GM04504 (cell line): ENCODE measurements around the gene NXPE4.
"Not testable (repeated sequence)": the region's sequence is repeated elsewhere in the genome, so short reads cannot be mapped to it uniquely, and the experiment has no call there.

Experiments
- DNase-seq: peaks from one replicate; pipeline ENCODE4 v3.0.0-alpha.2; 2012; ENCODE audit warnings: low read depth

NXPE4 gene

DNA sequence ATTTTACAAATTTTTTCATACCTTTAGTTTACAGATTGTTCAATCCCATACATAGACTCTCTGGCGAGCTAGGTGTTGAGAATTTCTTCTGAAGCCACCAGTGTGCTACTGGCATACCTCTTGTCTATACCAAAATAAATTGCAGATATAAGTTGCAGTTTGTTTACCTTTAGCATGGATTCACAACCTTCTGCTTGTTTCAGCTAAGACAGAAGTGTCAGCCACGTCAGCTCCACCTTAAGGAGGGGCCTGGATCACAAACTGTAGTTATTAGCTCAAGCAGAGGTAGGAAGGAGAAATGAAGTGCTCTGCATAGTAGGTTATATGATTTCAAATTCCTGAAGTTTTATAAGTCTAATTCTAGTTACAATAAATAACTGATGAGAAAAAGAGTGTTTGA, at the start of gene NXPE4:
NXPE4 (minus strand) TSS at position 216 of the 400 bp plus-strand sequence. CDS start 1,027 bp downstream, outside the sequence.
- DNase-seq: no peak

DNA sequence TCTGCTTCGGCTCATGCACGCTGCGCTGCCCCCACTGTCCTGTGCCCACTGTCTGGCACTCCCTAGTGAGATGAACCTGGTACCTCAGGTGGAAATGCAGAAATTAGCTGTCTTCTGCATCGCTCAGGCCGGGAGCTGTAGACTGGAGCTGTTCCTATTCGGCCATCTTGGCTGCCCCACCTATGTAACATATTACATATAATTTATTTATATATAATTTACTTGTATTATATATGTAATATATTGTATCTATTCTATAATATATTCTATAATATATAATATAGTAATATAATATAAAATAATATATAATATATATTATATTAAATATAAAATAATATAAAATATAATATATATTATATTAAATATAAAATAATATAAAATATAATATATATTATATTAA, 43.9 kb upstream of the NXPE4 start:
- DNase-seq: not testable (repeated sequence)

DNA sequence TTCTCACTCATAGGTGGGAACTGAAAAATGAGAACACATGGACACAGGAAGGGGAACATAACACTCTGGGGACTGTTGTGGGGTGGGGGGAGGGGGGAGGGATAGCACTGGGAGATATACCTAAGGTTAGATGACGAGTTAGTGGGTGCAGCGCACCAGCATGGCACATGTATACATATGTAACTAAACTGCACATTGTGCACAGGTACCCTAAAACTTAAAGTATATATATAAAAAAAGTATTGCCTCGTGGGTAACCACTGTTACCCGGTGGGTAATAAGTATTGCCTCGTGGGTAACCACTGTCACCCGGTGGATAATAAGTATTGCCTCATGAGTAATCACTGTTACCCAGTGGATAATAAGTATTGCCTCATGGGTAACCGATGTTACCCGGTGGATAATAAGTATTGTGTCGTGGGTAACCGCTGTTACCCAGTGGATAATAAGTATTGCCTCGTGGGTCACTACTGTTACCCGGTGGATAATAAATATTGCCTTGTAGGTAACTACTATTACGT, 35.9 kb upstream of the NXPE4 start:
- not testable (repeated sequence) for DNase-seq

DNA sequence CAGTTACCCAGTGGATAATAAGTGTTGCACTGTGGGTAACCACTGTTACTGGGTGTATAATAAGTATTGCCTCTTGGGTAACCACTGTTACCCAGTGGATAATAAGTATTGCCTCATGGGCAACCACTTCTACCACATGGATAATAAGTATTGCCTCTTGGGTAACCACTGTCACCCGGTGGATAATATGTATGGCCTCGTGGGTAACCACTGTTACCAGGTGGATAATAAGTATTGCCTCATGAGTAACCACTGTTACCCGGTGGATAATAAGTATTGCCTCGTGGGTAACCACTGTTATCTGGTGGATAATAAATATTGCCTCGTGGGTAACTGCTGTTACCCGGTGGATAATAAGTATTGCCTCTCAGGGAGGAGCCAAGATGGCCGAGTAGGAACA, 29.7 kb upstream of the NXPE4 start:
- no peak for DNase-seq

DNA sequence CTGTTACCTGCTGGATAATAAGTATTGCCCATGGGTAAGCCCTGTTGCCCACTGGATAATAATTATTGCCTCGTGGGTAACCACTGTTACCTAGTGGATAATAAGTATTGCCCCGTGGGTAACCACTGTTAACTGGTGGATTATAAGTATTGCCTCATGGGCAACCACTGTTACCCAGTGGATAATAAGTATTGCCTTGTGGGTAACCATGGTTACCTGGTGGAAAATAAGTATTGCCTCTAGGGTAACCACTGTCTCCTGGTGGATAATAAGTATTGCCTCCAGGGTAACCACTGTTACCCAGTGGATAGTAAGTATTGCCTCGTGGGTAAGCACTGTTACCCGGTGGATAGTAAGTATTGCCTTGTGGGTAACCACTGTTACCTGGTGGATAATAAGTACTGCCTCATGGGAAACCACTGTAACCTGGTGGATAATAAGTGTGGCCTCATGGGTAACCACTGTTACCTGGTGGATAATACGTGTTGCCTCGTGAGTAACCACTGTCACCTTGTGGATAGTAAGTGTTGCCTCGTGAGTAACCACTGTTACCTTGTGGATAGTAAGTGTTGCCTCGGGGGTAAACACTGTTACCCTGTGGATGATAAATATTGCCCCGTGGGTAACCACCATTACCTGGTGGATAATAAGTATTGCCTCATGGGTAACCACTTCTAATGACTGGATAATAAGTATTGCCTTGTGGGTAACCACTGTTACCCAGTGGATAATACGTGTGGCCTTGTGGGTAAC, 29.0 kb upstream of the NXPE4 start:
- no peak for DNase-seq

DNA sequence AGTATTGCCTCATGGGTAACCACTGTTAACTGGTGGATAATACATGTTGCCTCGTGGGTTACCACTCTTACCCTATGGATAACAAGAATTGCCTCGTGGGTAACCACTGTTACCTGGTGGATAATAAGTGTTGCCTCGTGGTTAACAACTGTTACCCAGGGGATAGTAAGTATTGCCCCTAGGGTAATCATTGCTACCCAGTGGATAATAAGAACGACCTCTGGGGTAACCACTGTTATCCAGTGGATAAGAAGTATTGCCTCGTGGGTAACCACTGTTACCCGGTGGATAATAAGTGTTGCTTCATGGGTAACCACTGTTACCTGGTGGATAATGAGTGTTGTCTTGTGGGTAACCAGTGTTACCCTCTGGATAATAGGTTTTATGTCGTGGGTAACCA, 28.1 kb upstream of the NXPE4 start:
- no peak for DNase-seq

DNA sequence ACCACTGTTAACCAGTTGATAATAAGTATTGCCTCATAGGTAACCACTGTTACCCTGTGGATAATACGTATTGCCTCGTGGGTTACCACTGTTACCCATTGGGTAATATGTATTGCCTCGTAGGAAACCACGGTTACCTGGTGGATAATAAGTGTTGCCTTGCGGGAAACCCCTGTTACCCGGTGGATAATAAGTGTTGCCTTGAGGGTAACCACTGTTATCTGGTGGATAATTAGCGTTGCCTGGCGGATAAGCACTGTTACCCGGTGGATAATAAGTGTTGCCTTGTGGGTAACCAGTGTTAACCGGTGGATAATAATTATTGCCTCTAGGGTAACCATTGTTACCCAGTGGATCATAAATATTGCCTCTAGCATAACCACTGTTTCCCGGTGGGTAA, 27.3 kb upstream of the NXPE4 start:
- DNase-seq: no peak

DNA sequence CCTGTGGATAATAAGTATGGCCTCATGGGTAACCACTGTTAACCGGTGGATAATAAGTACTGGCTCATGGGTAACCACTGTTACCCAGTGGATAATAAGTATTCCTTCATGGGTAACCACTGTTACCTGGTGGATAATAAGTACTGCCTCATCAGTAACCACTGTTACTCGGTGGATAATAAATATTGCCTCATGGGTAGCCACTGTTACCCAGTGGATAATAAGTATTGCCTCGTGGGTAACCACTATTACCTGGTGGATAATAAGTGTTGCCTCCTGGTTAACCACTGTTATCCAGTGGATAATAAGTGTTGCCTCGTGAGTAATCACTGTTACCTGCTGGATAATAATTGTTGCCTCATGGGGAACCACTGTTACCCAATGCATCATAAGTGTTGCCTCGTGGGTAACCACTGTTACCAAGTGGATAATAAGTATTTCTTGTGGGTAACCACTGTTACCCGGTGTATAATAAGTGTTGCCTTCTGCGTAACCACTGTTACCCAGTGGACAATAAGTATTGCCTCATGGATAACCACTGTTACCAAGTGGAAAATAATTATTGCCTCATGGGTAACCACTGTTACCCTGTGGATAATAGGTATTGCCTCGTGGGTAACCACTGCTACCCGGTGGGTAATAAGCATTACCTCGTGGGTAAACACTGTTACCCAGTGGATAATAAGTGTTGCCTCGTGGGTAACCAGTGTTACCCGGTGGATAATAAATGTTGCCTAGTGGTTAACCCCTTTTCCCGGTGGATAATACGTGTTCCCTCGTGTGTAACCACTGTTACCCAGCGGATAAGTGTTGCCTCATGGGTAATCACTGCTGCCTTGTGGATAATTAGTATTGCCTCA, 26.6 kb upstream of the NXPE4 start:
- DNase-seq: no peak

DNA sequence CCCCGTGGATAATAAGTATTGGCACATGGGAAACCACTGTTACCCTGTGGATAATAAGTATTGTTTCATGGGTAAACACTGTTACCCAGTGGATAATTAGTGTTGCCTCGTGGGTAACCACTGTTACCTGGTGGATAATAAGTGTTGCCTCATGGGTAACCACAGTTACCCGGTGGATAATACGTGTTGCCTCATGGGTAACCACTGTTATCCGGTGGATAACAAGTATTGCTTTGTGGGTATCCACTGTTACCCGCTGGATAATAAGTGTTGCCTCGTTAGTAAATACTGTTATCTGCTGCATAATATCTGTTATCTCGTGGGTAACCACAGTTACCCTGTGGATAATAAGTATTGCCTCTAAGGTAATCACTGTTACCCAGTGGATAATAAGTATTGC, 25.5 kb upstream of the NXPE4 start:
- DNase-seq: no peak

DNA sequence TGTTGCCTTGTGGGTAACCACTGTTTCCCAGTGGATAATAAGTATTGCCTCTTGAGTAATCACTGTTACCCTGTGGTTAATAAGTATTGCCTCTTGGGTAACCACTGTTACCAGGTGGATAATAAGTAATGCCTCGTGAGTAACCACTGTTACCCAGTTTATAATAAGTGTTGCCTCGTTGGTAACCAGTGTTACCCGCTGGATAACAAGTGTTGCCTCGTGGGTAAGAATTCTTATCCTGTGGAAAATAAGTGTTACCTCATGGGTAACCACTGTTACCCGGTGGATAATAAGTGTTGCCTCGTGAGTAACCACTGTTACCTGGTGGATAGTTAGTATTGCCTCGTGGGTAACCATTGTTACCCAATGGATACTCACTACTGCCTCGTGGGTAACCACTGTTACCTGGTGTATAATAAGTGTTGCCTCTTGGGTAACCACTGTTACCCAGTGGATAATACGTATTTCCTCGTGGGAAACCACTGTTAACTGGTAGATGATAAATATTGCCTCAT, 24.1 kb upstream of the NXPE4 start:
- no peak for DNase-seq

DNA sequence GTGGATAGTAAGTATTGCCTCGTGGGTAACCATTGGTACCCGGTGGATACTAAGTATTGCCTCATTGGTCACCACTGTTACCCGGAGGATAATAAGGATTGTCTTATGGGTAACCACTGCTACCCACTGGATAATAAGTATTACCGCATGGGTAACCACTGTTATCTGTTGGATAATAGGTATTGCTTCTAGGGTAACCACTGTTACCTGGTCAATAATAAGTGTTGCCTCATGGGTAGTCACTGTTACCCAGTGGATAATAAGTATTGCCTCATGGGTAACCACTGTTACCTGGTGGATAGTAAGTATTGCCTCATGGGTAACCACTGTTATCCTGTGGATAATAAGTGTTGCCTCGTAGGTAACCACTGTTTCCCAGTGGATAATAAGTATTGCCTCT, 22.6 kb upstream of the NXPE4 start:
- no peak for DNase-seq

DNA sequence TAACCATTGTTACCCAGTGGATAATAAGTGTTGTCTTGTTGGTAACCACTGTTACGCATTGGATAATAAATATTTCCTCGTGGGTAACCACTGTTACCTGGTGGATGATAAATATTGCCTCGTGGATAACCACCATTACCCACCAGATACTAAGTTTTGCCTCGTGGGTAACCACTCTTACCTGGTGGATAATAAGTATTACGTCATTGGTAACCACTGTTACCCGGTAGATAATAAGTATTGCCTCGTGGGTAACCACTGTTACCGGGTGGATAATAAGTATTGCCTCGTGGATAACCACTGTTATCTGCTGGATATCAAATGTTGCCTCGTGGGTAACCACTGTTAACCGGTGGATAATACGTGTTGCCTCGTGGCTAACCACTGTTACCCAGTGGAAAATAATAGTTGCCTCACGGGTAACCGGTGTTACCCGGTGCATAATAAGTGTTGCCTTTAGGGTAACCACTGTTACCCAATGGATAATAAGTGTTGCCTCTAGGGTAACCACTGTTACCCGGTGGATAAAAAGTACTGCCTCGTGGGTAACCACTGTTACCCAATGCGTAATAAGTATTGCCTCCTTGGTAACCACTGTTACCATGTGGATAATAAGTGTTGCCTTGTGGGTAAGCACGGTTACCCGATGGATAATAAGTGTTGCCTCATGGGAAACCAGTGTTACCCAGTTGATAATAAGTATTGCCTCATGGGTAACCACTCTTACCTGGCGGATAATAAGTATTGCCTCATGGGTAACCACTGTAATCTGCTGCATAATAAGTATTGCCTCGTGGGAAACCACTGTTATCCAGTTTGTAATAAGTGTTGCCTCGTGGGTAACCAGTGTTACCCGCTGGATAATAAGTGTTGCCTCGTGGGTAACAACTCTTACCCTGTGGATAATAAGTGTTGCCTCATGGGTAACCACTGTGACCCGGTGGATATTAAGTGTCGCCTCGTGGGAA, 21.9 kb upstream of the NXPE4 start:
- no peak for DNase-seq

DNA sequence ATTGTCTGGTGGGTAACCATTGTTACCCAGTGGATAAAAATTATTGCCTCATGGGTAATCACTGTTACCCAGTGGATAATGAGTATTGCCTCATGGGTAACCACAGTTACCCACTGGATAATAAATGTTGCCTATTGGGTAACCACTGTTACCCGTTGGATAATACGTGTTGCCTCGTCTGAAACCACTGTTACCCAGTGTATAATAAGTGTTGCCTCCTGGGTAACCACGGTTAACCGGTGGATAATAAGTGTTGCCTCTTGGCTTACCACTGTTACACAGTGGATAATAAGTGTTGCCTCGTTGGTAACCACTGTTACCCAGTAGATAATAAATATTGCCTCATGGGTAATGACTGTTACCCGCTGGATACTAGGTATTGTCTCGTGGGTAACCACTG, 20.9 kb upstream of the NXPE4 start:
- no peak for DNase-seq

DNA sequence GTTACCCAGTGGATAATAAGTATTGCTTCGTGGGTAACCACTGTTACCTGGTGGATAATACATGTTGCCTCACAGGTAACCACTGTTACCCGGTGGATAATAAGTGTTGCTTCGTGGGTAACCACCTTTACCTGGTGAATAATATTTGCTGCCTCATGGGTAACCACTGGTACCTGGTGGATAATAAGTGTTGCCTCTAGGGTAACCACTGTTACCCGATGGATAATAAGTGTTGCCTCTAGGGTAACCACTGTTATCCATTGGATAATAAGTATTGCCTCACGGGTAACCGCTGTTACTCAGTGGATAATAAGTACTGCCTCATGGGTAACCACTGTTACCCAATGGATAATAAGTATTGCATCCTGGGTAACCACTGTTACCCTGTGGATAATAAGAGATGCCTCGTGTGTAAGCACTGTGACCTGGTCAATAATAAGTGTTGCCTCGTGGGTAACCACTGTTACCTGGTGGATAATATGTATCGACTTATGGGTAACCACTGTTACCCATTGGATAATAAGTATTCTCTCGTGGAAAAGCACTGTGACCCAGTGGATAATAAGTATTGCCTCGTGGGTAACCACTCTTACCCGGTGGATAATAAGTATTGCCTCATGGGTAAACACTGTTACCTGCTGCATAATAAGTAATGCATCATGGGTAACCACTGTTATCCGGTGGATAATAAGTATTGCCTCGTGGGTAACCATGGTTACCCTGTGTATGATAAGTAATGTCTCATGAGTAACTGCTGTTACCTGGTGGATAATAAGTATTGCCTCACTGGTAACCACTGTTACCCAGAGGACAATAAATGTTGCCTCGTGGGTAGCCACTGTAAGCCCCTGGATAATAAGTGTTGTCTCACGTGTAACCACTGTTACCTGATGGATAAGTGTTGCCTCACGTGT, 20.1 kb upstream of the NXPE4 start:
- DNase-seq: no peak

DNA sequence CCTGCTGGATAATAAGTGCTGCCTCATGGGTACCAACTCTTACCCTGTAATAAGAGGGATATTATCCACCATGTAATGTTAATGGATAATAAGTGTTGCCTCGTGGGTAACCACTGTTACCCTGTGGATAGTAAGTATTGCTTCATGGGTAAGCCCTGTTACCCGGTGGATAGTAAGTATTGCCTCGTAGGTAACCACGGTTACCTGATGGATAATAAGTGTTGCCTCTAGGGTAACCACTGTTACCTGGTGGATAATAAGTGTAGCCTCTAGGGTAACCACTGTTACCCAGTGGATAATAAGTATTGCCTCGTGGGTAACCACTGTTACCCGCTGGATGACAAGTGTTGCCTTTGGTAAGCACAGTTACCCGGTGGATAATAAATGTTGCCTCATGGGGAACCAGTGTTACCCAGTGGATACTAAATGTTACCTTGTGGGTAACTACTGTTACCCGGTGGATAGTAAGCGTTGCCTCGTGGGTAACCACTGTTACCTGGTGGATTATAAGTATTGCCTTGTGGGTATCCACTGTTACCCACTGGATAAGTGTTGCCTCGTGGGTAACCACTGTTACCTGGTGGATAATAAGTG, 18.6 kb upstream of the NXPE4 start:
- no peak for DNase-seq

DNA sequence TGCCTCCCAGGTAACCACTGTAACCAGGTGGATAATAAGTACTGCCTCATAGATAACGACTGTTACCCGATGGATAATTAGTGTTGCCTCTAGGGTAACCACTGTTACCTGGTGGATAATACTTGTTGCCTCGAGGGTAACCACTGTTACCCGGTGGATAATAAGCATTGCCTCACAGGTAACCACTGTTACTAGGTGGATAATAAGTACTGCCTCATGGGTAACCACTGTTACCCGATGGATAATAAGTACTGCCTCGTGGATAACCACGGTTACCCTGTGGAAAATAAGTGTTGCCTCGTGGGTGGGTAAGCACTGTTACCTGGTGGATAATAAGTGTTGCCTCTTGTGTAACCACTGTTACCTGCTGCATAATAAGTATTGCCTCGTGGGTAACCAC, 17.5 kb upstream of the NXPE4 start:
- DNase-seq: not testable (repeated sequence)

DNA sequence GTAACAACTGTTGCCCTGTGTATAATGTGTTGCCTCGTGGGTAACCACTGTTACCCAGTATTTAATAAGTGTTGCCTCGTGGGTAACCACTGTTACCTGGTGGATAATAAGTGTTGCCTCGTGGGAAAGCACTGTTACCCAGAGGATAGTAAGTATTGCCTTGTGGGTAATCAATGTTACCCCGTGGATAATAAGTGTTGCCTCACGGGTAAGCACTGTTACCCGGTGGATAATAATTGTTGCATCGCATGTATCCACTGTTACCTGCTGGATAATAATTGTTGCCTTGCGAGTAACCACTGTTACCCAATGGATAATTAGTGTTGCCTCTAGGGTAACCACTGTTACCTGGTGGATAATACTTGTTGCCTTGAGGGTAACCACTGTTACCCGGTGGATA, 17.1 kb upstream of the NXPE4 start:
- DNase-seq: no peak

DNA sequence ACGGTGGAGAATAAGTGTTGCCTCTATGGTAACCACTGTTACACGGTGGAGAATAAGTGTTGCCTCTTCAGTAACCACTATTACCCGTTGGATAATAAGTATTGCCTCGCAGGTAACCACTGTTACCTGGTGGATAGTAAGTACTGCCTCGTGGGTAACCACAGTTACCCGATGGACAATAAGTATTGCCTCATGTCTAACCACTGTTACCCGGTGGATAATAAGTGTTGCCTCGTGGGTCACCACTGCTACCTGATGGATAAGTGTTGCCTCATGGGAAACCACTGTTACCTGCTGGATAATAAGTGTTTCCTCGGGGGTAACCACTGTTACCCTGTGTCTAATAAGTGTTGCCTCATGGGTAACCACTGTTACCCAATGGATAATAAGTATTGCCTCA, 16.6 kb upstream of the NXPE4 start:
- not testable (repeated sequence) for DNase-seq

DNA sequence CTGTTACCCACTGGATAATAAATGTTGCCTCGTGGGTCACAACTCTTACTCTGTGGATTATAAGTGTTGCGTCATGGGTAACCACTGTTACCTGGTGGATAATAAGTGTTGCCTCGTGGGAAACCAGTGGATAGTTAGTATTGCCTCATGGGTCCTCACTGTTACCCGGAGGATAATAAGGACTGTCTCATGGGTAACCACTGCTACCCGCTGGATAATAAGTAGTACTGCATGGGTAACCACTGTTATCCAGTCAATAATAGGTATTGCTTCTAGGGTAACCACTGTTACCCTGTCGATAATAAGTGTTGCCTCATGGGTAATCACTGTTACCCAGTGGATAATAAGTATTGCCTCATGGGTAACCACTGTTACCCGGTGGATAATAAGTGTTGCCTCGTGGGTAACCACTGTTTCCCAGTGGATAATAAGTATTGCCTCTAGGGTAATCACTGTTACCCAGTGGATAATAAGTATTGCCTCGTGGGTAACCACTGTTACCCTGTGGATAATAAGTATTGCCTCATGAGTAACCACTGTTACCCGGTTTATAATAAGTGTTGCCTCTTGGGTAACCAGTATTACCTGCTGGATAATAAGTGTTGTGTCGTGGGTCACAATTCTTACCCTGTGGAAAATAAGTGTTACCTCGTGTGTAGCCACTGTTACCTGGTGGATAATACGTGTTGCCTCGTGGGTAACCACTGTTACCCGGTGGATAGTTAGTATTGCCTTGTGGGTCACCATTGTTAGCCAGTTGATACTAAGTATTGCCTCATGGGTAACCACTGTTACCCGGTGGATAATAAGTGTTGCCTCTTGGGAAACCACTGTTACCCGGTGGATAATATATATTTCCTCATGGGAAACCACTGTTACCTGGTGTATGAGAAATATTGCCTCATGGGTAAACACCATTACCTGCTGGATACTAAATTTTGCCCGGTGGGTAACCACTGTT, 15.7 kb upstream of the NXPE4 start:
- DNase-seq: no peak
